Stomach smooth muscle (tissue), 2 donors: Measurements from ENCODE around the gene SPAG16.

Source experiments
- H3K27ac ChIP-seq: one replicate; pipeline ENCODE4 v1.7.0; 2013; ENCODE audit warnings: mild to moderate bottlenecking, low read length, inconsistent platforms
- H3K27me3 ChIP-seq, 2 donors: one replicate each; pipeline ENCODE4 v1.7.0; 2013; ENCODE audit warnings: low read length in 2 of 2; ENCODE audit not compliant: insufficient read depth in 2 of 2, control insufficient read depth in 1 of 2
- H3K36me3 ChIP-seq, 2 donors: one replicate each; pipeline ENCODE4 v1.7.0; 2013; ENCODE audit warnings: low read length in 2 of 2; ENCODE audit not compliant: control insufficient read depth in 2 of 2, insufficient read depth in 2 of 2
- H3K4me1 ChIP-seq: one replicate; pipeline ENCODE4 v1.7.0; 2013; ENCODE audit warnings: low read length; ENCODE audit not compliant: control insufficient read depth, insufficient read depth
- H3K4me3 ChIP-seq, 2 donors: one replicate each; pipeline ENCODE4 v1.7.0; 2013; ENCODE audit warnings: low read length in 2 of 2
- H3K9ac ChIP-seq, 2 donors: one replicate each; pipeline ENCODE4 v1.7.0; 2013; ENCODE audit warnings: low read length in 2 of 2, mild to moderate bottlenecking in 1 of 2
- H3K9me3 ChIP-seq, 2 donors: one replicate each; pipeline ENCODE4 v1.7.0; 2013; ENCODE audit warnings: low read length in 2 of 2; ENCODE audit not compliant: control insufficient read depth in 2 of 2
- donor health status: healthy.
- donor health status: Pancreatic carcinoma.

Gene SPAG16

GRCh38 chr2:213545481-213545880 lies 261.2 kb downstream of the SPAG16 start:
- H3K4me3 ChIP-seq, result no peak overlapping the region
- no peaks in the 10 kb centered on the region for H3K36me3 ChIP-seq
- no peaks in the 10 kb centered on the region for H3K9me3 ChIP-seq
- no peaks in the 10 kb centered on the region for H3K4me1 ChIP-seq
- H3K9ac ChIP-seq, result no peak overlapping the region
- no peaks in the 10 kb centered on the region for H3K27me3 ChIP-seq
- no peak overlapping the region for H3K27ac ChIP-seq

DNA sequence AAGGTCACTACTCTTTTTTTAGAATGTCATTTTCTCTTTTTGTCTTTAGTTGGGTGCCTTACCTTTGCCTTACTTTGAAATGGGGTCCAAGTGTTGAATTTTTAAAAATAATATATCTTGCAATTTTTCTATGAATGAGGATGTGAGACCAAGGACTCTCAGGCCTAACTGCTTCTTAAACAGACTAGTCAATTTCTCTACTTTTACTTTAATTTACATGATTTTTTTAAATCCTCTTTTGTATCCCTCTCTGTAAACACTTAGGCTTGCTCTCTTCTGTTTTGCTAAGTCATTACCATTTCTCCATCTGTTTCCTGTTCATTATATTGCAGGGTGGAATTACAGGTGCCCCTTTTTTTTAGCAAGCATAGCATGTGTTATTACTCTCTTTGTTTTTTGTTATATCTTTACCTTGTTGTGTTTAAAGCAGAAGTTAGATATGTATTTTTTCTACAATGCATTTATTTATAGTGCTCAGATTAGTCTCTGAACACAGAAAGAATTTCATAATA lies 261.8 kb downstream of the SPAG16 start:
- Histone ChIP-seq H3K27me3 (no peaks in the 10 kb centered on the region), H3K4me3 (no peak overlapping the region), H3K4me1 (no peaks in the 10 kb centered on the region), H3K9me3 (no peaks in the 10 kb centered on the region), H3K36me3 (no peaks in the 10 kb centered on the region), H3K9ac (no peak overlapping the region), H3K27ac (no peak overlapping the region)

- H3K4me3 ChIP-seq, result no peak overlapping the region
- no peaks in the 10 kb centered on the region for H3K4me1 ChIP-seq
- peaks cover 0 to 12% of the 10 kb centered on the region in 2 donors for H3K9me3 ChIP-seq
- H3K9ac ChIP-seq, result no peak overlapping the region
- no peaks in the 10 kb centered on the region for H3K36me3 ChIP-seq
- H3K27me3 ChIP-seq, result no peaks in the 10 kb centered on the region
- no peak overlapping the region for H3K27ac ChIP-seq
These were observed 267.3 kb downstream of the SPAG16 start for GRCh38 chr2:213551526-213551925.

- Histone ChIP-seq H3K27ac (no peak overlapping the region), H3K9ac (no peak overlapping the region), H3K4me1 (no peaks in the 10 kb centered on the region), H3K4me3 (no peak overlapping the region), H3K27me3 (no peaks in the 10 kb centered on the region), H3K36me3 (no peaks in the 10 kb centered on the region), H3K9me3 (peaks cover 0 to 8% of the 10 kb centered on the region in 2 donors)
These were observed 274.8 kb downstream of the SPAG16 start for GRCh38 chr2:213559053-213559452.

- H3K4me3 ChIP-seq, result no peak overlapping the region
- H3K4me1 ChIP-seq, result no peaks in the 10 kb centered on the region
- H3K9me3 ChIP-seq, result no peaks in the 10 kb centered on the region
- no peak overlapping the region for H3K27ac ChIP-seq
- no peaks in the 10 kb centered on the region for H3K36me3 ChIP-seq
- H3K9ac ChIP-seq, result no peak overlapping the region
- H3K27me3 ChIP-seq, result no peaks in the 10 kb centered on the region
These were observed 277.5 kb downstream of the SPAG16 start for GRCh38 chr2:213561759-213562158.

- H3K27me3 ChIP-seq, result no peaks in the 10 kb centered on the region
- no peaks in the 10 kb centered on the region for H3K36me3 ChIP-seq
- no peak overlapping the region for H3K27ac ChIP-seq
- H3K4me3 ChIP-seq, result no peak overlapping the region
- H3K9ac ChIP-seq, result no peak overlapping the region
- no peaks in the 10 kb centered on the region for H3K9me3 ChIP-seq
- no peaks in the 10 kb centered on the region for H3K4me1 ChIP-seq
These were observed 278.4 kb downstream of the SPAG16 start for GRCh38 chr2:213562539-213563180.

DNA sequence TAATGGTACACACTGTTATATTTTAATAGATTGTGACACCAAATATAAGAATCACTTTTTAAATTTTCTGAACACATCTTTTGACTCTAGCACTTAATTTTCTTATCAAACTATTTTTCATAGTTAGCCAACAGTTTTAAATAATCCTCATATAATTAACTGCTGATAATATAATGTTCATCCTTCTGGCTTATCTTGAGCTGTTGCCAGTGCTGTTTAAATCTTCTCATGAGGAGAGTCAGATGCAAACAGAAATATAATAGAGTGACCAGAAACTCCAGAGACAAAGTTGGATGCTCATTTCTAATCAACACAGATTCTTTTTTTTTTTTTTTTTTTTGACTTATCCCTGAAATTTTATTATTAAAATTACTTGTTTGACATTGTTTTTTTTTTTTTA lies 282.6 kb downstream of the SPAG16 start:
- no peaks in the 10 kb centered on the region for H3K36me3 ChIP-seq
- no peak overlapping the region for H3K4me3 ChIP-seq
- no peak overlapping the region for H3K9ac ChIP-seq
- no peak overlapping the region for H3K27ac ChIP-seq
- H3K27me3 ChIP-seq, result no peaks in the 10 kb centered on the region
- no peaks in the 10 kb centered on the region for H3K4me1 ChIP-seq
- no peaks in the 10 kb centered on the region for H3K9me3 ChIP-seq

- Histone ChIP-seq H3K9ac (no peak overlapping the region), H3K27ac (no peak overlapping the region), H3K4me1 (no peaks in the 10 kb centered on the region)
These were observed 325.4 kb downstream of the SPAG16 start for GRCh38 chr2:213609570-213610170.

GRCh38 chr2:213627054-213627710 lies 342.9 kb downstream of the SPAG16 start:
- no peak overlapping the region for H3K27ac ChIP-seq
- H3K36me3 ChIP-seq, result no peaks in the 10 kb centered on the region
- no peaks in the 10 kb centered on the region for H3K27me3 ChIP-seq
- no peaks in the 10 kb centered on the region for H3K4me1 ChIP-seq
- H3K9ac ChIP-seq, result no peak overlapping the region
- no peaks in the 10 kb centered on the region for H3K9me3 ChIP-seq
- H3K4me3 ChIP-seq, result no peak overlapping the region

More at GRCh38 chr2:213609570-213610170, 325.4 kb downstream of the SPAG16 start:
- Histone ChIP-seq H3K4me3 (no peak overlapping the region), H3K9me3 (no peaks in the 10 kb centered on the region), H3K36me3 (no peaks in the 10 kb centered on the region), H3K27me3 (no peaks in the 10 kb centered on the region)

DNA sequence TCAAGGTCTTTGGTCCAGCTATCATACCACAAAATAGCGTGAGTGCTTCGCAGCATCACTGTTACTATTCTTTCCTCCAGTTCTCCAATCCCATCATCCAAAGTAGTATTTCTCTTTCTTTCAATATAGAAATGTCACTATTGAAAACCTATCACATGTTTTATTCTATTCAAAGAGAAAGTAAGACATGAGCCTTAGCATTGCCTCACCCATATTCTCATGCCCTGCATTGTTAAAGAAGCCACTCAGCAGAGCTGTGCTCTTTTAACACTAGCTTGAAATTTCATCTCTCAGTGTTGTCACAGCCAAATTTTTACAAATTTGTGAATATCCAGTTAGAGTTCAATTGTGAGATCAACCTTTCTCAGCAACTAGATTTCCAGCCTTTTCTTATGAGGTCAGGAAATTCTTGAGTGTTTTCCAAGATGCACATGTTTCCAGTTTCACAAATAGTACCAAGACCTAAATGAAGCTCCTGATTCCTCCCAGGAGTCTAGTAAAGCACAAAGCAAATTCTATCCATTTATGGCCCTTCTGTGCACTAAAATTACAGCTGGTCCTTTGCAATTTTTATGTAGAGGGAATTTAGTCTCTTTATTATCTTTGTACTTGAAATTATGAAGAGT lies 343.7 kb downstream of the SPAG16 start:
- Histone ChIP-seq H3K36me3 (no peaks in the 10 kb centered on the region), H3K27ac (no peak overlapping the region), H3K9me3 (no peaks in the 10 kb centered on the region), H3K4me3 (no peak overlapping the region), H3K27me3 (no peaks in the 10 kb centered on the region), H3K4me1 (no peaks in the 10 kb centered on the region), H3K9ac (no peak overlapping the region)
